ENCODE measurements around the gene MLC1. TPM values are rescaled to one million over a fixed set of nuclear protein-coding genes. Genes with fewer than 3 reads are reported as not detected.
A peak's percentile ranks its signal among the peaks of the same experiment; 100 is the strongest.

The MLC1 gene
- total and polyA plus RNA-seq, 7 donors: under 0.01 TPM; not detected in 6

- DNase-seq (no peak), ATAC-seq (no peak)
- intact Hi-C loops (cut with DNase I): no loop called here
- TF ChIP-seq, protein P1, sequence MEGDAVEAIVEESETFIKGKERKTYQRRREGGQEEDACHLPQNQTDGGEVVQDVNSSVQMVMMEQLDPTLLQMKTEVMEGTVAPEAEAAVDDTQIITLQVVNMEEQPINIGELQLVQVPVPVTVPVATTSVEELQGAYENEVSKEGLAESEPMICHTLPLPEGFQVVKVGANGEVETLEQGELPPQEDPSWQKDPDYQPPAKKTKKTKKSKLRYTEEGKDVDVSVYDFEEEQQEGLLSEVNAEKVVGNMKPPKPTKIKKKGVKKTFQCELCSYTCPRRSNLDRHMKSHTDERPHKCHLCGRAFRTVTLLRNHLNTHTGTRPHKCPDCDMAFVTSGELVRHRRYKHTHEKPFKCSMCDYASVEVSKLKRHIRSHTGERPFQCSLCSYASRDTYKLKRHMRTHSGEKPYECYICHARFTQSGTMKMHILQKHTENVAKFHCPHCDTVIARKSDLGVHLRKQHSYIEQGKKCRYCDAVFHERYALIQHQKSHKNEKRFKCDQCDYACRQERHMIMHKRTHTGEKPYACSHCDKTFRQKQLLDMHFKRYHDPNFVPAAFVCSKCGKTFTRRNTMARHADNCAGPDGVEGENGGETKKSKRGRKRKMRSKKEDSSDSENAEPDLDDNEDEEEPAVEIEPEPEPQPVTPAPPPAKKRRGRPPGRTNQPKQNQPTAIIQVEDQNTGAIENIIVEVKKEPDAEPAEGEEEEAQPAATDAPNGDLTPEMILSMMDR (IDR thresholded peaks at IDR 0.05): no peak
- no peaks in the 10 kb centered on the region for H3K36me3 ChIP-seq (ENCODE audit: insufficient read depth in 1 of 2, low read depth in 1 of 2)
- peaks cover 5% of the 10 kb centered on the region for H3K9me3 ChIP-seq
- H3K4me1 ChIP-seq: peaks cover 3% of the 10 kb centered on the region
- H3K27ac ChIP-seq: no peak overlapping the region
- no peak overlapping the region for H3K4me3 ChIP-seq
- peaks cover 0 to 41% (median 34%) of the 10 kb centered on the region in 3 donors for H3K27me3 ChIP-seq (ENCODE audit: insufficient read depth in 3 of 3, low read length in 2 of 3)
- WGBS, 3 donors: 77 to 82% (median 82%) methylated on average over 14 of the region's 14 CpGs
Observed at GRCh38 chr22:50057278-50058060, 27.8 kb downstream of the MLC1 start.

DNA sequence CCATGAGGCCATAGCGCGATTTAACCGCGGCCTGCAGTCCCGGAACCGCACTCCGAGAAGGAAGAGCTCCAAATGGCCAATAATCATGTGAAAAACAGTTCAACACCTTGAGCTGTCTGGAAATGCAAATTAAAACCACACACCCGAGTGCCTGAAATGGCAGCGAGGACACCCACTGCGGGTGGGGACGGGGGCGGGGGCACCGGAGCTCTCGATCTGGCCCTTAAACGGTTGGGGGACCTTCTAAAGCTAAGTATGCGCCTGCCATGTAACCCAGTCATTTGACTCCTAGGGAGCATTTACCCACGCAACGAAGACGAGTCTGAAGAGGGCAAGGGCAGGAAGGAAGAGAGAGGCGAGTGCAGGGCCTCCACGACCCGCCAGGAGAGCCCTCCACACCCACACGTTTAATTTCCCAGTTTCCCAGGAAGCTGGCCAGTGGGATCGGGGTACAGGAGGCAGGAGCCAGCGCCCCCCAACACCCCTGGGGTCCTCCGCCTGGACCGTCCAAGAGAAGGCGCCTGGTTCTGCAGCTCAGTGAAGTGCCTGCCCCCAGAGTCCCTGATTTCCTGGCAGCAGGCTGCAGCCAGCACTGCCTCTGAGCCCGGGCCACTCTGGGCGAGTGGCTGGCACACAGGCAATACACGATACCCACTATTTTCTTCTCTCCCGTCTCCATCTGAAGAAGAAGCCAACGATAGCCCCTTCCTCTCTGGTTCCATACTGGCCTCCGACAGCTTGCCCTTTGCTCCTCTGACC, 28.8 kb downstream of the MLC1 start:
- intact Hi-C loops (cut with DNase I): no loop called here
- 68 to 73% (median 72%) methylated on average over 34 of the region's 34 CpGs for WGBS, 3 donors
- Histone ChIP-seq H3K27me3 (ENCODE audit: insufficient read depth in 3 of 3, low read length in 2 of 3) (peaks cover 0 to 41% (median 32%) of the 10 kb centered on the region in 3 donors), H3K4me1 (peaks cover 3% of the 10 kb centered on the region), H3K36me3 (ENCODE audit: insufficient read depth in 1 of 2, low read depth in 1 of 2) (no peaks in the 10 kb centered on the region), H3K4me3 (no peak overlapping the region), H3K9me3 (peaks cover 5% of the 10 kb centered on the region), H3K27ac (no peak overlapping the region)
- DNase-seq: no peak
- no peak for ATAC-seq
- TF ChIP-seq, protein P1 (IDR thresholded peaks at IDR 0.05): no peak

DNA sequence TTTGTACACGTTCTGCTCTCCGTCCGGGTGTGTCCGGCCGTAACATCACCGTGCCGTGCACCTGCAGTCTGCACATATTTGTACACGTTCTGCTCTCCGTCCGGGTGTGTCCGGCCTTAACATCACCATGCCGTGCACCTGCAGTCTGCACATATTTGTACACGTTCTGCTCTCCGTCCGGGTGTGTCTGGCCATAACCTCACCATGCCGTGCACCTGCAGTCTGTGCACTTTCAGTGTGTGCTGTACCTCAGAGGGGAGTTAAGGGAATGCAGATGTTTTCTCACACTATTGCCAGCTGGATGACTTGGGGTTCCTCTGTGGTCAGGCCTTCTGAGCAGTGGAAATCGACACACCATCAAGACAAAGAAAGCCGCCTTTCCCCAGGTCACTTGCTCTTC, 31.4 kb downstream of the MLC1 start:
- H3K4me3 ChIP-seq: no peak overlapping the region
- intact Hi-C loops (cut with DNase I): no loop called here
- peaks cover 3% of the 10 kb centered on the region for H3K4me1 ChIP-seq
- H3K27me3 ChIP-seq (ENCODE audit: insufficient read depth in 3 of 3, low read length in 2 of 3): peaks cover 0 to 29% (median 25%) of the 10 kb centered on the region in 3 donors
- no peaks in the 10 kb centered on the region for H3K36me3 ChIP-seq (ENCODE audit: insufficient read depth in 1 of 2, low read depth in 1 of 2)
- peaks cover 5% of the 10 kb centered on the region for H3K9me3 ChIP-seq
- ATAC-seq (no peak), DNase-seq (no peak)
- 86 to 90% (median 89%) methylated on average over 18 of the region's 18 CpGs for WGBS, 3 donors
- TF ChIP-seq, protein P1 (IDR thresholded peaks at IDR 0.05): no peak
- no peak overlapping the region for H3K27ac ChIP-seq

DNA sequence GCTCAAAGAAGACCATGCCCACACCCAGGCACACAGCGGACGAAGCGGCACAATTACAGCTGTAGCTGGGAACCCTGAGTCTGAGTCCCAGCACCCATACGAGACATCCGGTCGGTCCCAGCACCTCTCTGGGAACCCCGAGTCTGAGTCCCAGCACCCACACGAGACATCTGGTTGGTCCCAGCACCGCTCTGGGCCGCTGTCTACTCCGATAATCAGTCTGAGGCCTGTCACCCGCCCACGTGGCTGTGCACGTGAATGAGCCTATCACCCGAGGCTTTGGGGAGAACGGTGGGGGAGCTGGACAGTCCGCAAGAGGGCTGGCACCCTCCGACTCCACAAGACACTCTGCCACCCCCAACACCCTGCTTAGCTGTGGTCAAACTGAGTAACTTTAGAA, 33.3 kb downstream of the MLC1 start:
- H3K27ac ChIP-seq: no peak overlapping the region
- TF ChIP-seq, protein P1 (IDR thresholded peaks at IDR 0.05): no peak
- H3K27me3 ChIP-seq (ENCODE audit: insufficient read depth in 3 of 3, low read length in 2 of 3): peaks cover 0 to 27% (median 20%) of the 10 kb centered on the region in 3 donors
- peaks cover 5% of the 10 kb centered on the region for H3K9me3 ChIP-seq
- H3K4me3 ChIP-seq: no peak overlapping the region
- WGBS, 3 donors: 87 to 90% (median 89%) methylated on average over 18 of the region's 18 CpGs
- ATAC-seq: no peak
- DNase-seq: peak in 1 of 2 donors; percentile 20
- no peaks in the 10 kb centered on the region for H3K4me1 ChIP-seq
- no peaks in the 10 kb centered on the region for H3K36me3 ChIP-seq (ENCODE audit: insufficient read depth in 1 of 2, low read depth in 1 of 2)
- intact Hi-C loops (cut with DNase I): no loop called here

Data from psoas muscle (tissue), 8 donors.